IMR-90 (cell line): Measurements from ENCODE around the gene MAGEB1. TPM values are rescaled to one million over a fixed set of nuclear protein-coding genes. Genes with fewer than 3 reads are reported as not detected.

Experiments
- ATAC-seq: fragments of 200-7000 bp; cut with Tn5 transposase; 2 replicates; pipeline ENCODE4 v1.9.1; 2020; ENCODE audit warnings: low read depth, mild to moderate bottlenecking, moderate library complexity
- BruUV-seq: library from RNA; stranded (reverse); fragments of 400-500 nt; replicated peaks from 2 replicates; lab custom pipeline; 2021; lab: Mats Ljungman, UMichigan
- CTCF ChIA-PET: fragments of 300-600 bp; formaldehyde crosslinking; extraction: SDS; loops from one replicate; lab custom pipeline; 2021; ENCODE audit warnings: antibody characterized with exemption; lab: Yijun Ruan, JAX
- POLR2A ChIA-PET: fragments of 300-600 bp; sonication (Branson Sonifier 250); formaldehyde crosslinking; loops from one replicate; lab custom pipeline; 2022; ENCODE audit warnings: antibody characterized with exemption; ENCODE audit not compliant: unreplicated experiment; lab: Charles Lee
- DNase-seq: peaks from one replicate; pipeline ENCODE4 v3.0.0; 2013
- H2AFZ ChIP-seq: replicated peaks from 2 replicates; pipeline ENCODE3; 2013; ENCODE audit warnings: low read length, mild to moderate bottlenecking; ENCODE audit not compliant: poor library complexity
- H2AK5ac ChIP-seq: 2 replicates; pipeline ENCODE4 v1.6.1; 2013; ENCODE audit warnings: low read depth, low read length, inconsistent platforms
- H2AK9ac ChIP-seq: replicated peaks from 2 replicates; pipeline ENCODE3; 2013; ENCODE audit warnings: mild to moderate bottlenecking, low read depth, low read length, moderate library complexity; ENCODE audit not compliant: poor library complexity
- H2BK120ac ChIP-seq: 2 replicates; pipeline ENCODE4 v1.6.1; 2013; ENCODE audit warnings: low read depth, low read length, inconsistent platforms
- H2BK15ac ChIP-seq: 3 replicates; pipeline ENCODE4 v1.6.1; 2013; ENCODE audit warnings: low read depth, low read length, inconsistent platforms
- H2BK20ac ChIP-seq: 2 replicates; pipeline ENCODE4 v1.6.1; 2013; ENCODE audit warnings: low read depth, mild to moderate bottlenecking, inconsistent platforms, low read length, moderate library complexity
- H2BK5ac ChIP-seq: 2 replicates; pipeline ENCODE4 v1.6.1; 2013; ENCODE audit warnings: mild to moderate bottlenecking, low read depth, low read length, inconsistent platforms; ENCODE audit not compliant: poor library complexity, severe bottlenecking
- H3K14ac ChIP-seq: replicated peaks from 2 replicates; pipeline ENCODE4 v1.6.1; 2013; ENCODE audit warnings: low read depth, low read length, inconsistent platforms
- H3K18ac ChIP-seq: 2 replicates; pipeline ENCODE4 v1.6.1; 2013; ENCODE audit warnings: low read depth, low read length, control low read depth
- H3K23ac ChIP-seq: 2 replicates; pipeline ENCODE4 v1.6.1; 2013; ENCODE audit warnings: low read depth, low read length, inconsistent platforms
- H3K27ac ChIP-seq: 2 replicates; pipeline ENCODE4 v1.5.1; 2013; ENCODE audit warnings: mild to moderate bottlenecking, control low read depth, low read length; ENCODE audit not compliant: insufficient read depth
- H3K27me3 ChIP-seq: 2 replicates; pipeline ENCODE4 v1.6.1; 2013; ENCODE audit warnings: low read length; ENCODE audit not compliant: control insufficient read depth, insufficient read depth
- H3K36me3 ChIP-seq: 2 replicates; pipeline ENCODE4 v1.6.1; 2013; ENCODE audit warnings: low read length, mixed read lengths; ENCODE audit not compliant: control insufficient read depth, insufficient read depth
- H3K4ac ChIP-seq: 2 replicates; pipeline ENCODE4 v1.6.1; 2013; ENCODE audit warnings: low read depth, low read length, inconsistent platforms
- H3K4me1 ChIP-seq: 2 replicates; pipeline ENCODE4 v1.6.1; 2013; ENCODE audit warnings: low read length, mixed read lengths; ENCODE audit not compliant: control insufficient read depth, insufficient read depth
- H3K4me2 ChIP-seq: 2 replicates; pipeline ENCODE4 v1.6.1; 2013; ENCODE audit warnings: low read depth, mild to moderate bottlenecking, control low read depth, low read length, moderate library complexity
- H3K4me3 ChIP-seq: 2 replicates; pipeline ENCODE4 v1.5.1; 2013; ENCODE audit warnings: low read depth, mild to moderate bottlenecking, control low read depth, low read length, moderate library complexity; ENCODE audit not compliant: insufficient read depth
- H3K56ac ChIP-seq: 2 replicates; pipeline ENCODE4 v1.6.1; 2013; ENCODE audit warnings: low read length, inconsistent platforms; ENCODE audit not compliant: insufficient read depth; ENCODE audit errors: extremely low read depth
- H3K79me1 ChIP-seq, 2 experiments: 2 replicates each; pipeline ENCODE4 v1.6.1; 2013; ENCODE audit warnings: low read length in 2 of 2, inconsistent platforms in 1 of 2, low read depth in 1 of 2
- H3K9ac ChIP-seq: 2 replicates; pipeline ENCODE4 v1.6.1; 2013; ENCODE audit warnings: low read depth, low read length, control low read depth
- H3K9me1 ChIP-seq: 2 replicates; pipeline ENCODE4 v1.6.1; 2013; ENCODE audit warnings: low read length, inconsistent platforms; ENCODE audit not compliant: insufficient read depth
- H3K9me3 ChIP-seq: 2 replicates; pipeline ENCODE4 v1.6.1; 2013; ENCODE audit warnings: low read length; ENCODE audit not compliant: control insufficient read depth, insufficient read depth
- H4K20me1 ChIP-seq: 2 replicates; pipeline ENCODE4 v1.6.1; 2013; ENCODE audit warnings: low read length, inconsistent platforms; ENCODE audit not compliant: insufficient read depth
- H4K5ac ChIP-seq: 2 replicates; pipeline ENCODE4 v1.6.1; 2013; ENCODE audit warnings: mild to moderate bottlenecking, low read depth, low read length, control low read depth
- H4K8ac ChIP-seq, 2 experiments: 2 replicates each; pipeline ENCODE4 v1.6.1; 2013; ENCODE audit warnings: low read depth in 2 of 2, low read length in 2 of 2, control low read depth in 1 of 2, inconsistent platforms in 1 of 2
- H4K91ac ChIP-seq: 2 replicates; pipeline ENCODE4 v1.6.1; 2013; ENCODE audit warnings: low read depth, low read length, inconsistent platforms; ENCODE audit not compliant: insufficient read depth
- NFE2L2 ChIP-seq: fragments of 150-350 bp; IDR thresholded peaks from 2 replicates; pipeline ENCODE4 v1.6.1; 2016; ENCODE audit warnings: low read depth, mild to moderate bottlenecking, low read length
- WGBS, 2 experiments: methylation state at CpG; one replicate each; pipeline versions ENCODE4 v1.1.5 to v1.1.7; 2013; ENCODE audit warnings: missing lambda C conversion rate in 2 of 2; ENCODE audit not compliant: insufficient read length in 1 of 2; ENCODE audit errors: extremely low coverage in 2 of 2; 5-methylcytosine and 5-hydroxymethylcytosine counted together
- dilution Hi-C: fragments of 300-500 bp; cut with HindIII; formaldehyde crosslinking; loops from one replicate; pipeline ENCODE4 v1.14.3; 2018; ENCODE audit warnings: low sequenced_read_pairs; ENCODE audit not compliant: unreplicated experiment
- in situ Hi-C: fragments of 300-500 bp; cut with MboI; formaldehyde crosslinking; loops from 3 replicates; pipeline ENCODE4 v1.14.3; 2019; ENCODE audit warnings: low sequenced_read_pairs, inconsistent platforms, mixed read lengths
- intact Hi-C: fragments of 100-400 bp; cut with micrococcal nuclease; formaldehyde crosslinking; loops from 2 replicates; pipeline ENCODE4 v1.10.0; 2022
- polyA plus RNA-seq, 3 experiments: library from polyadenylated mRNA; depleted of rRNA; stranded (reverse); fragments of >200 nt; gene quantifications; 2 replicates each; pipeline ENCODE4 v1.2.3, GENCODE V29; 2012; ENCODE audit warnings: low replicate concordance in 1 of 3
- total RNA-seq: library from RNA; depleted of rRNA; stranded (reverse); fragments of >200 nt; gene quantifications from 2 replicates; pipeline ENCODE4 v1.2.3, GENCODE V29; 2012

MAGEB1 gene
- total and polyA plus RNA-seq, 2 of the 4 experiments (the other 2 are of a cell fraction), result not detected

DNA sequence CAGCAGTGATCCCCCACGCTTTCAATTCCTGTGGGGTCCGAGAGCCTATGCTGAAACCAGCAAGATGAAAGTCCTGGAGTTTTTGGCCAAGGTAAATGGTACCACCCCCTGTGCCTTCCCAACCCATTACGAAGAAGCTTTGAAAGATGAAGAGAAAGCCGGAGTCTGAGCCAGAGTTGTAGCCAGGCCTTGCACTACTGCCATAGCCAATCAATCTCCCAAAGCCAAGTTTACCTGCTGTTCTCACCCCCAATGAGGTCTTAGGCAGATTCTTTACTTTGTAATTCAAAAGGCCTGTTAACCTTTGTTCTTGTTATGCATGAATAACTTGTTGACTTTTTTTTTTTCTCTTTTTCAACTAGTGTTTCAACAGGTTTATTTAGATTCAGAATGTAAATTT is 27.6 kb upstream of the MAGEB1 start:
- Histone ChIP-seq H3K23ac (no peak overlapping the region), H2AK9ac (no peak overlapping the region), H3K18ac (no peak overlapping the region), H3K27me3 (no peaks in the 10 kb centered on the region), H3K56ac (no peak overlapping the region), H3K14ac (no peak overlapping the region), H2BK120ac (no peak overlapping the region), H4K20me1 (no peaks in the 10 kb centered on the region), H2BK15ac (no peak overlapping the region), H2AK5ac (no peak overlapping the region), H3K4ac (no peak overlapping the region), H3K4me2 (no peak overlapping the region), H3K9ac (no peak overlapping the region), H3K27ac (no peak overlapping the region), H4K5ac (no peak overlapping the region), H4K8ac (no peak overlapping the region), H3K4me3 (no peak overlapping the region), H3K9me3 (no peaks in the 10 kb centered on the region; the same call in 1 of the 2 replicates), H2AFZ (no peak overlapping the region), H2BK20ac (no peak overlapping the region), H3K36me3 (no peaks in the 10 kb centered on the region), H3K4me1 (no peaks in the 10 kb centered on the region), H2BK5ac (no peak overlapping the region), H4K91ac (no peak overlapping the region), H3K79me1 (no peaks in the 10 kb centered on the region), H3K9me1 (no peaks in the 10 kb centered on the region)
- ChIA-PET POLR2A (no interaction called here), CTCF (no interaction called here)
- no peak for TF ChIP-seq NFE2L2
- in situ Hi-C loops (no loop called here), dilution Hi-C loops (no loop called here), intact Hi-C loops (no loop called here)
- no TSS peak for BruUV-seq
- no peak for DNase-seq
- WGBS, 2 experiments, result no CpG with 5 or more reads among the region's 4 CpGs
- no peak for ATAC-seq
